Fibroblast of lung (primary cell): ENCODE results near the gene PRRC2B. TPM values are rescaled to one million over a fixed set of nuclear protein-coding genes. Genes with fewer than 3 reads are reported as not detected.

Experiments
- DNase-seq, 2 donors: peaks; one replicate each; pipeline versions ENCODE4 v3.0.0 to v3.0.0-alpha.2; 2010; ENCODE audit warnings: low read depth in 2 of 2
- H2AFZ ChIP-seq: 2 replicates; pipeline ENCODE4 v1.5.1; 2012; ENCODE audit warnings: low read length, control low read depth, inconsistent platforms
- H3K27ac ChIP-seq: 2 replicates; pipeline ENCODE4 v1.5.1; 2011; ENCODE audit warnings: low read length, control low read depth; ENCODE audit not compliant: insufficient read depth
- H3K27me3 ChIP-seq: 2 replicates; pipeline ENCODE4 v1.5.1; 2011; ENCODE audit warnings: mild to moderate bottlenecking, low read length; ENCODE audit not compliant: control insufficient read depth, insufficient read depth
- H3K36me3 ChIP-seq: 2 replicates; pipeline ENCODE4 v1.5.1; 2011; ENCODE audit warnings: low read length; ENCODE audit not compliant: control insufficient read depth, insufficient read depth
- H3K4me1 ChIP-seq: 2 replicates; pipeline ENCODE4 v1.5.1; 2011; ENCODE audit warnings: low read length; ENCODE audit not compliant: control insufficient read depth, insufficient read depth; ENCODE audit errors: extremely low read depth
- H3K4me2 ChIP-seq: 2 replicates; pipeline ENCODE4 v1.5.1; 2011; ENCODE audit warnings: low read length, control low read depth; ENCODE audit not compliant: insufficient read depth; ENCODE audit errors: extremely low read depth
- H3K4me3 ChIP-seq, 4 experiments: fragments of 200-600 bp in 1 of 4; sonication (generic) in 1 of 4; replicated peaks in 1 of 4; 2 replicates each; pipeline ENCODE4 v1.5.1; 2011 to 2016; ENCODE audit warnings: low read length in 4 of 4, low read depth in 3 of 4, mild to moderate bottlenecking in 3 of 4, control low read depth in 2 of 4, inconsistent platforms in 1 of 4, mixed read lengths in 1 of 4; ENCODE audit not compliant: insufficient read depth in 1 of 4; ENCODE audit errors: control extremely low read depth in 1 of 4
- H3K79me2 ChIP-seq: 2 replicates; pipeline ENCODE4 v1.5.1; 2012; ENCODE audit warnings: mild to moderate bottlenecking, low read length, inconsistent platforms; ENCODE audit not compliant: control insufficient read depth, insufficient read depth
- H3K9ac ChIP-seq: 2 replicates; pipeline ENCODE4 v1.5.1; 2011; ENCODE audit warnings: mild to moderate bottlenecking, low read length, control low read depth; ENCODE audit not compliant: insufficient read depth
- H3K9me3 ChIP-seq: 2 replicates; pipeline ENCODE4 v1.5.1; 2012; ENCODE audit warnings: low read depth, low read length; ENCODE audit not compliant: control insufficient read depth, insufficient read depth
- H4K20me1 ChIP-seq: 2 replicates; pipeline ENCODE4 v1.5.1; 2011; ENCODE audit warnings: low read length; ENCODE audit not compliant: control insufficient read depth, insufficient read depth; ENCODE audit errors: extremely low read depth
- CTCF ChIP-seq, 2 donors: IDR thresholded peaks in 1 of 2; conservative IDR thresholded peaks in 1 of 2; 1 replicate in 1 of 2; 2 replicates in 1 of 2; pipeline ENCODE4 v1.5.1; 2011 to 2012; ENCODE audit warnings: low read length in 2 of 2, control low read depth in 1 of 2, inconsistent platforms in 1 of 2, low read depth in 1 of 2, mild to moderate bottlenecking in 1 of 2
- EZH2 ChIP-seq: IDR thresholded peaks from 2 replicates; pipeline ENCODE4 v1.5.1; 2012; ENCODE audit warnings: low read length, control low read depth, mild to moderate bottlenecking; ENCODE audit errors: missing control alignments
- polyA plus RNA-seq, 2 donors: library from polyadenylated mRNA; depleted of rRNA in 1 of 2; stranded (reverse) in 1 of 2; unstranded in 1 of 2; fragments of >200 nt; gene quantifications; 2 replicates each; pipeline ENCODE4 v1.2.1, GENCODE V29; 2011 to 2012; ENCODE audit warnings: missing spikeins in 1 of 2
- total RNA-seq: library from RNA; depleted of rRNA; stranded (reverse); fragments of >200 nt; gene quantifications from 2 replicates; pipeline ENCODE4 v1.2.1, GENCODE V29; 2014

The PRRC2B gene
- total and polyA plus RNA-seq, 2 donors (not counting 1 experiment from before 2014, with no cell fraction given): 29.9 to 66.4 TPM

GRCh38 chr9:131494296-131494870, 100.5 kb downstream of the PRRC2B start:
- DNase-seq: no peak
- H3K4me3 ChIP-seq: no peak overlapping the region
- no peaks in the 10 kb centered on the region for H3K79me2 ChIP-seq
- H3K9me3 ChIP-seq: no peaks in the 10 kb centered on the region
- H4K20me1 ChIP-seq: no peaks in the 10 kb centered on the region
- no peak overlapping the region for H3K4me2 ChIP-seq
- H3K36me3 ChIP-seq: peaks cover 62% of the 10 kb centered on the region
- TF ChIP-seq EZH2: no peak
- no peak overlapping the region for H3K27ac ChIP-seq
- no peak overlapping the region for H2AFZ ChIP-seq
- no peak overlapping the region for H3K9ac ChIP-seq
- no peaks in the 10 kb centered on the region for H3K4me1 ChIP-seq
- H3K27me3 ChIP-seq: no peaks in the 10 kb centered on the region

- Histone ChIP-seq H3K36me3 (peaks cover 55% of the 10 kb centered on the region), H3K4me1 (no peaks in the 10 kb centered on the region), H3K9me3 (no peaks in the 10 kb centered on the region), H3K4me2 (no peak overlapping the region), H2AFZ (no peak overlapping the region), H4K20me1 (no peaks in the 10 kb centered on the region), H3K79me2 (no peaks in the 10 kb centered on the region), H3K27ac (no peak overlapping the region), H3K27me3 (no peaks in the 10 kb centered on the region), H3K9ac (no peak overlapping the region), H3K4me3 (no peak overlapping the region)
- no peak for TF ChIP-seq CTCF (conservative IDR thresholded peaks at IDR 0.05 in 1 of 2, IDR thresholded peaks at IDR 0.05 in 1 of 2; ENCODE audit: low read depth in 1 of 2, low read length in 2 of 2)
- no peak for DNase-seq
Measured at GRCh38 chr9:131495785-131496184, 101.9 kb downstream of the PRRC2B start.

- DNase-seq: no peak
- Histone ChIP-seq H4K20me1 (no peaks in the 10 kb centered on the region), H3K9ac (no peak overlapping the region), H3K79me2 (no peaks in the 10 kb centered on the region), H3K36me3 (peaks cover 50% of the 10 kb centered on the region), H3K27me3 (no peaks in the 10 kb centered on the region), H3K9me3 (no peaks in the 10 kb centered on the region), H3K4me2 (no peak overlapping the region), H3K4me3 (no peak overlapping the region), H2AFZ (no peak overlapping the region), H3K4me1 (no peaks in the 10 kb centered on the region), H3K27ac (no peak overlapping the region)
- no peak for TF ChIP-seq CTCF (conservative IDR thresholded peaks at IDR 0.05 in 1 of 2, IDR thresholded peaks at IDR 0.05 in 1 of 2; ENCODE audit: low read depth in 1 of 2, low read length in 2 of 2)
- TF ChIP-seq EZH2: no peak
Measured at GRCh38 chr9:131496844-131497405, 103.0 kb downstream of the PRRC2B start.
